GM23338 (cell line): ENCODE measurements around the gene PSD. TPM values are rescaled to one million over a fixed set of nuclear protein-coding genes. Genes with fewer than 3 reads are reported as not detected.
A peak's percentile ranks its signal among the peaks of the same experiment; 100 is the strongest.

ENCODE experiments used
- ATAC-seq: fragments of 200-7000 bp; cut with Tn5 transposase; 3 replicates; pipeline ENCODE4 v1.9.1; 2020
- DNase-seq: peaks from one replicate; pipeline ENCODE4 v3.0.0-alpha.2; 2015; ENCODE audit warnings: low spot score
- H2AFZ ChIP-seq: fragments of 200-600 bp; sonication (generic); 2 replicates; pipeline ENCODE4 v1.8.0; 2016; ENCODE audit warnings: antibody characterized with exemption, mild to moderate bottlenecking, moderate library complexity
- H3F3A ChIP-seq: fragments of 200-600 bp; sonication (generic); replicated peaks from 2 replicates; pipeline ENCODE4 v1.8.0; 2017; ENCODE audit warnings: antibody characterized with exemption, mixed run types, low read depth
- H3K27ac ChIP-seq: fragments of 200-600 bp; sonication (generic); 2 replicates; pipeline ENCODE4 v1.6.1; 2016; ENCODE audit warnings: low read depth
- H3K27me3 ChIP-seq: fragments of 200-600 bp; sonication (generic); 2 replicates; pipeline ENCODE4 v1.8.0; 2016; ENCODE audit warnings: mild to moderate bottlenecking, mixed run types, moderate library complexity; ENCODE audit not compliant: insufficient read depth
- H3K36me3 ChIP-seq: fragments of 200-600 bp; sonication (generic); 2 replicates; pipeline ENCODE4 v1.8.0; 2016; ENCODE audit warnings: mild to moderate bottlenecking; ENCODE audit not compliant: insufficient read depth
- H3K4me1 ChIP-seq: fragments of 200-600 bp; sonication (generic); 2 replicates; pipeline ENCODE4 v1.8.0; 2016; ENCODE audit warnings: mild to moderate bottlenecking, moderate library complexity; ENCODE audit not compliant: insufficient read depth
- H3K4me2 ChIP-seq: fragments of 200-600 bp; sonication (generic); 2 replicates; pipeline ENCODE4 v1.7.1; 2017; ENCODE audit warnings: mixed run types
- H3K4me3 ChIP-seq: fragments of 200-600 bp; sonication (generic); 2 replicates; pipeline ENCODE4 v1.6.1; 2016; ENCODE audit warnings: mixed run types
- H3K79me2 ChIP-seq: fragments of 200-600 bp; sonication (generic); replicated peaks from 2 replicates; pipeline ENCODE4 v1.8.0; 2017; ENCODE audit warnings: mild to moderate bottlenecking; ENCODE audit not compliant: insufficient read depth
- H3K9me2 ChIP-seq: fragments of 200-600 bp; sonication (generic); 2 replicates; pipeline ENCODE4 v1.8.0; 2017; ENCODE audit not compliant: insufficient read depth
- H4K20me1 ChIP-seq: fragments of 200-600 bp; sonication (generic); replicated peaks from 2 replicates; pipeline ENCODE4 v1.8.0; 2017; ENCODE audit warnings: mild to moderate bottlenecking; ENCODE audit not compliant: insufficient read depth
- H3K27ac Mint-ChIP-seq: 2 replicates; pipeline ENCODE4 v1.8.0; 2020; ENCODE audit warnings: inconsistent platforms, mild to moderate bottlenecking, moderate library complexity, mixed read lengths
- H3K27me3 Mint-ChIP-seq: 3 replicates; pipeline ENCODE4 v1.8.0; 2022; ENCODE audit warnings: low read depth, mild to moderate bottlenecking, moderate library complexity, mixed read lengths, inconsistent platforms; ENCODE audit not compliant: insufficient read depth, poor library complexity
- H3K36me3 Mint-ChIP-seq: 3 replicates; pipeline ENCODE4 v1.8.0; 2021; ENCODE audit warnings: low read depth, mild to moderate bottlenecking, inconsistent platforms, moderate library complexity, mixed read lengths
- H3K4me1 Mint-ChIP-seq: 3 replicates; pipeline ENCODE4 v1.8.0; 2020; ENCODE audit warnings: mild to moderate bottlenecking, inconsistent platforms, mixed read lengths
- H3K4me3 Mint-ChIP-seq: 3 replicates; pipeline ENCODE4 v1.8.0; 2021; ENCODE audit warnings: moderate library complexity, mild to moderate bottlenecking, inconsistent platforms, mixed read lengths
- H3K9me3 Mint-ChIP-seq: 3 replicates; pipeline ENCODE4 v1.8.0; 2020; ENCODE audit warnings: moderate library complexity, mild to moderate bottlenecking, inconsistent platforms, mixed read lengths
- CREB1 ChIP-seq: fragments of 250-450 bp; sonication (Bioruptor Pico); IDR thresholded peaks from 2 replicates; pipeline ENCODE4 v1.5.0; 2020; ENCODE audit warnings: low read depth, mild to moderate bottlenecking, moderate library complexity
- EZH2 ChIP-seq: fragments of 200-600 bp; sonication (generic); IDR thresholded peaks from one replicate; pipeline ENCODE4 v1.8.0; 2017; ENCODE audit warnings: antibody characterized with exemption, mild to moderate bottlenecking, low read depth; ENCODE audit not compliant: unreplicated experiment
- EZH2phosphoT487 ChIP-seq: fragments of 200-600 bp; sonication (generic); IDR thresholded peaks from one replicate; pipeline ENCODE4 v1.8.1; 2018; ENCODE audit warnings: antibody characterized with exemption; ENCODE audit not compliant: unreplicated experiment
- JUNB ChIP-seq: IDR thresholded peaks from one replicate; pipeline ENCODE4 v1.6.1; 2016; ENCODE audit warnings: antibody characterized with exemption; ENCODE audit not compliant: unreplicated experiment
- POLR2AphosphoS5 ChIP-seq: IDR thresholded peaks from 2 replicates; pipeline ENCODE4 v1.6.1; 2016; ENCODE audit warnings: antibody characterized with exemption, low read depth
- STAT1 ChIP-seq: IDR thresholded peaks from one replicate; pipeline ENCODE4 v1.6.1; 2016; ENCODE audit warnings: antibody characterized with exemption; ENCODE audit not compliant: unreplicated experiment
- ZNF331 ChIP-seq: fragments of 250-450 bp; sonication (Bioruptor Pico); IDR thresholded peaks from 2 replicates; pipeline ENCODE4 v1.5.0; 2020; ENCODE audit warnings: low read depth, mild to moderate bottlenecking, moderate library complexity
- polyA plus RNA-seq: library from polyadenylated mRNA; unstranded; fragments of >200 nt; fragmentation: Nextera tagmentation; extraction: Ambion mirVana; gene quantifications from 2 replicates; pipeline ENCODE4 v1.2.1, GENCODE V29; 2016
- total RNA-seq: library from RNA; depleted of rRNA; stranded (reverse); fragments of >200 nt; shearing (Covaris generic); gene quantifications from 2 replicates; pipeline ENCODE4 v1.2.3, GENCODE V29; 2014
- TF ChIP-seq, protein P1 (sequence below), 2 experiments: fragments of 200-600 bp in 1 of 2; sonication (generic) in 1 of 2; conservative IDR thresholded peaks; 2 replicates each; pipeline versions ENCODE4 v1.5.1 to v1.6.1; 2016 to 2017; ENCODE audit warnings: antibody characterized with exemption in 2 of 2, low read depth in 2 of 2, mild to moderate bottlenecking in 2 of 2, moderate library complexity in 1 of 2
- TF ChIP-seq, protein P2 (sequence below): IDR thresholded peaks from one replicate; pipeline ENCODE4 v1.6.1; 2018; ENCODE audit warnings: antibody characterized with exemption; ENCODE audit not compliant: unreplicated experiment

Gene PSD
- total and polyA plus RNA-seq, 2 experiments from 2014 or later: 1.9 to 6.8 TPM

DNA sequence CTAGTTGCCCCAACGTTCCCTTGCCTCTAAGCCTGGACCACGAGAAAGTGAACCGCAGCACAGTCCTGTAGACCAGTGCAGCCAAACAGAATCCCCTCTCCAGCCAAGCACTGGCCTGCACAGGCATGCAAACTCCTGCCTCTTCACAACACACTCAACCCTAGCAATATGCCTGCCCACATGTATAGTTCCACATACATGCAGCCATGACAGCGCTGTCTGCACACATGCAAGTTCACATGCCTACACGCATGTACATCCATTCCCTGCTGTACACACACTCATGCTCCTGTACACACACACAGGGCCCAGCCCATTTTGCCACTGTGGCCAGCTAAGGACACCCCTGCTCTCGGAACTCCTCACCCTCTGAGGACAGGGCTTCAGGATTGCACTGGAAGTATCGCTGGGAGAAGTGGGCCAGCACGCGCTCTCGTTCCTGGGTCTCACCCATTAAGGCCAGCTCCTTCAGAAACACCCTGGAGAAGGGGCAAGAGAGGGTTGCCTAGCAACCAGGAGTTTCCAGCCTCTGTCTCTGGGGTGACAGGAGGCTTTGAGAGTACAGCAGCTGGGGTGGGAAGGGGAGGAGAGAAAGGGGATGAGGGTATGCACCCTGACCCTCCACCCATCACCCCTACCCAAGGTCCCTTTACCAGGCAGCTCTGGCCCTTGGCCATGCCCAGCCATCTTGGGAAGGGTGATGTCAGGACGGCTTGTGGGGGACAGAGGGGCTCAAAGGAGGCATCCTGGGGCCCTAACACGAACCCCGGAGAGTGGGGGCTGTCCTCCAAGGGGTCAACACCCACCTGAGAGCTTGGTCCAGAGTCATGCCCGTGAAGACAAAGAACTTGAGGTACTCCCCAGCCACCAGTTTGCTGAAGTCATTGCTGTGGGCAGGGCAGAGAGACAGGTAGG, 7.0 kb downstream of the PSD start:
- Histone ChIP-seq H3K4me1 (peaks cover 16% of the 10 kb centered on the region), H3K27ac (no peak overlapping the region), H3K4me3 (peak overlapping the region; percentile 75), H3K36me3 (no peaks in the 10 kb centered on the region), H3K9me2 (no peaks in the 10 kb centered on the region), H3K27me3 (peaks cover 53% of the 10 kb centered on the region), H3K4me2 (peak overlapping the region; percentile 98), H3F3A (peaks cover 7% of the 10 kb centered on the region), H3K79me2 (no peaks in the 10 kb centered on the region), H2AFZ (0 out of 2 replicates have a peak overlapping the region, but pooled peaks have one; percentile 94), H4K20me1 (no peaks in the 10 kb centered on the region)
- H3K9me3 Mint-ChIP-seq: no peaks in the 10 kb centered on the region
- peaks cover 2% of the 10 kb centered on the region; the same call in 1 of the 3 replicates for H3K36me3 Mint-ChIP-seq
- peaks cover 52% of the 10 kb centered on the region for H3K27me3 Mint-ChIP-seq
- ATAC-seq: no peak
- TF ChIP-seq, protein P1, sequence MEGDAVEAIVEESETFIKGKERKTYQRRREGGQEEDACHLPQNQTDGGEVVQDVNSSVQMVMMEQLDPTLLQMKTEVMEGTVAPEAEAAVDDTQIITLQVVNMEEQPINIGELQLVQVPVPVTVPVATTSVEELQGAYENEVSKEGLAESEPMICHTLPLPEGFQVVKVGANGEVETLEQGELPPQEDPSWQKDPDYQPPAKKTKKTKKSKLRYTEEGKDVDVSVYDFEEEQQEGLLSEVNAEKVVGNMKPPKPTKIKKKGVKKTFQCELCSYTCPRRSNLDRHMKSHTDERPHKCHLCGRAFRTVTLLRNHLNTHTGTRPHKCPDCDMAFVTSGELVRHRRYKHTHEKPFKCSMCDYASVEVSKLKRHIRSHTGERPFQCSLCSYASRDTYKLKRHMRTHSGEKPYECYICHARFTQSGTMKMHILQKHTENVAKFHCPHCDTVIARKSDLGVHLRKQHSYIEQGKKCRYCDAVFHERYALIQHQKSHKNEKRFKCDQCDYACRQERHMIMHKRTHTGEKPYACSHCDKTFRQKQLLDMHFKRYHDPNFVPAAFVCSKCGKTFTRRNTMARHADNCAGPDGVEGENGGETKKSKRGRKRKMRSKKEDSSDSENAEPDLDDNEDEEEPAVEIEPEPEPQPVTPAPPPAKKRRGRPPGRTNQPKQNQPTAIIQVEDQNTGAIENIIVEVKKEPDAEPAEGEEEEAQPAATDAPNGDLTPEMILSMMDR (conservative IDR thresholded peaks at IDR 0.05; ENCODE audit: low read depth in 2 of 2): no peak
- TF ChIP-seq JUNB: no peak
- H3K27ac Mint-ChIP-seq: no peak overlapping the region
- H3K4me3 Mint-ChIP-seq: peak overlapping the region; percentile 61
- DNase-seq: no peak
- H3K4me1 Mint-ChIP-seq: peaks cover 34% of the 10 kb centered on the region

DNA sequence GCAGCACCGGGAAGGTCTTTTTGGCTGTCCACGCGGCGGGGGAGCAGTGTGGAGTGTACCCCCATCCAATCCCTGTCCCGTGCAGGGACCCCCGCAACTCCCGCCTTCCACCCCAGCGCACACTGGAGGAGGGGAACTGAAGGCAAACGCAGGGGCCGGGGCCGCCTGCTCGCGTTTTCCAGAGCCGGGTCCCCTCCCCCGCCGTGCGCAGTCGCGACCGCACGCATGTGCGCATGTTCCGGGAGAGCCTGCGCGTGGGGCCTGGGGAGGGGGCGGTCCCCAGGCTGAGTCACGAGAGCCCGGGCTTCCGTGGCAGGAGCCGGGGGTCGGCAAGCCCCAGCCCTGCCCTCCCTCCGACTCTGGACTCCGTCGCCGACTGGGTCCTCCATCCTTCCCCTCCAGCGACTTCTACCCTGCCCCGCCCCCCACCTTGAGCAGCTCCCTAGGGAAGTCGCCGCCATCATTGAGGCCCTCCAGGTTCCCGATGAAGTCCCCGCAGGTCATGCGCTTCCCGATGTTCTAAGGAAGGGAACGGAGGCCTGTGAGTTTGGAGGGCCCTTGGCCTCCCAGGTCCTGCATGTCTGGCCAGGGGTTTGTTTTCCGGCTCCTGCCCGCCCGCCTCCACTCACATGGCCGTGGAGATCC, 8.0 kb downstream of the PSD start:
- peak overlapping the region; percentile 61 for H3K4me3 Mint-ChIP-seq
- no peaks in the 10 kb centered on the region for H3K9me3 Mint-ChIP-seq
- no peak overlapping the region for H3K27ac Mint-ChIP-seq
- H3K4me3 ChIP-seq: peak overlapping the region; percentile 75
- DNase-seq (peak; percentile 80), ATAC-seq (peak; percentile 39)
- H3K36me3 ChIP-seq: no peaks in the 10 kb centered on the region
- no peaks in the 10 kb centered on the region for H4K20me1 ChIP-seq
- peaks cover 31% of the 10 kb centered on the region for H3K4me1 Mint-ChIP-seq
- peaks cover 7% of the 10 kb centered on the region for H3F3A ChIP-seq
- no peak overlapping the region for H3K27ac ChIP-seq
- H3K27me3 Mint-ChIP-seq: peaks cover 56% of the 10 kb centered on the region
- peaks cover 53% of the 10 kb centered on the region for H3K27me3 ChIP-seq
- H3K79me2 ChIP-seq: no peaks in the 10 kb centered on the region
- TF ChIP-seq EZH2phosphoT487 (no peak), STAT1 (no peak), ZNF331 (CRISPR knock-in tag) (no peak), EZH2 (no peak), POLR2AphosphoS5 (peak; percentile 62), CREB1 (CRISPR knock-in tag) (no peak)
- TF ChIP-seq, protein P2, sequence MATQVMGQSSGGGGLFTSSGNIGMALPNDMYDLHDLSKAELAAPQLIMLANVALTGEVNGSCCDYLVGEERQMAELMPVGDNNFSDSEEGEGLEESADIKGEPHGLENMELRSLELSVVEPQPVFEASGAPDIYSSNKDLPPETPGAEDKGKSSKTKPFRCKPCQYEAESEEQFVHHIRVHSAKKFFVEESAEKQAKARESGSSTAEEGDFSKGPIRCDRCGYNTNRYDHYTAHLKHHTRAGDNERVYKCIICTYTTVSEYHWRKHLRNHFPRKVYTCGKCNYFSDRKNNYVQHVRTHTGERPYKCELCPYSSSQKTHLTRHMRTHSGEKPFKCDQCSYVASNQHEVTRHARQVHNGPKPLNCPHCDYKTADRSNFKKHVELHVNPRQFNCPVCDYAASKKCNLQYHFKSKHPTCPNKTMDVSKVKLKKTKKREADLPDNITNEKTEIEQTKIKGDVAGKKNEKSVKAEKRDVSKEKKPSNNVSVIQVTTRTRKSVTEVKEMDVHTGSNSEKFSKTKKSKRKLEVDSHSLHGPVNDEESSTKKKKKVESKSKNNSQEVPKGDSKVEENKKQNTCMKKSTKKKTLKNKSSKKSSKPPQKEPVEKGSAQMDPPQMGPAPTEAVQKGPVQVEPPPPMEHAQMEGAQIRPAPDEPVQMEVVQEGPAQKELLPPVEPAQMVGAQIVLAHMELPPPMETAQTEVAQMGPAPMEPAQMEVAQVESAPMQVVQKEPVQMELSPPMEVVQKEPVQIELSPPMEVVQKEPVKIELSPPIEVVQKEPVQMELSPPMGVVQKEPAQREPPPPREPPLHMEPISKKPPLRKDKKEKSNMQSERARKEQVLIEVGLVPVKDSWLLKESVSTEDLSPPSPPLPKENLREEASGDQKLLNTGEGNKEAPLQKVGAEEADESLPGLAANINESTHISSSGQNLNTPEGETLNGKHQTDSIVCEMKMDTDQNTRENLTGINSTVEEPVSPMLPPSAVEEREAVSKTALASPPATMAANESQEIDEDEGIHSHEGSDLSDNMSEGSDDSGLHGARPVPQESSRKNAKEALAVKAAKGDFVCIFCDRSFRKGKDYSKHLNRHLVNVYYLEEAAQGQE: peak; percentile 17
- peaks cover 2% of the 10 kb centered on the region; the same call in 1 of the 3 replicates for H3K36me3 Mint-ChIP-seq
- H3K4me2 ChIP-seq: peak overlapping the region; percentile 98
- peak overlapping the region; percentile 94 for H2AFZ ChIP-seq
- H3K9me2 ChIP-seq: no peaks in the 10 kb centered on the region
- H3K4me1 ChIP-seq: peaks cover 16% of the 10 kb centered on the region
